Stomach smooth muscle (tissue), 2 donors: ENCODE data around the gene ACLY.

ENCODE experiments used
- H3K27ac ChIP-seq: one replicate; pipeline ENCODE4 v1.7.0; 2013; ENCODE audit warnings: mild to moderate bottlenecking, low read length, inconsistent platforms
- H3K27me3 ChIP-seq, 2 donors: one replicate each; pipeline ENCODE4 v1.7.0; 2013; ENCODE audit warnings: low read length in 2 of 2; ENCODE audit not compliant: insufficient read depth in 2 of 2, control insufficient read depth in 1 of 2
- H3K36me3 ChIP-seq, 2 donors: one replicate each; pipeline ENCODE4 v1.7.0; 2013; ENCODE audit warnings: low read length in 2 of 2; ENCODE audit not compliant: control insufficient read depth in 2 of 2, insufficient read depth in 2 of 2
- H3K4me1 ChIP-seq: one replicate; pipeline ENCODE4 v1.7.0; 2013; ENCODE audit warnings: low read length; ENCODE audit not compliant: control insufficient read depth, insufficient read depth
- H3K4me3 ChIP-seq, 2 donors: one replicate each; pipeline ENCODE4 v1.7.0; 2013; ENCODE audit warnings: low read length in 2 of 2
- H3K9ac ChIP-seq, 2 donors: one replicate each; pipeline ENCODE4 v1.7.0; 2013; ENCODE audit warnings: low read length in 2 of 2, mild to moderate bottlenecking in 1 of 2
- H3K9me3 ChIP-seq, 2 donors: one replicate each; pipeline ENCODE4 v1.7.0; 2013; ENCODE audit warnings: low read length in 2 of 2; ENCODE audit not compliant: control insufficient read depth in 2 of 2
- donor health status: healthy.
- donor health status: Pancreatic carcinoma.

The ACLY gene

GRCh38 chr17:41957869-41958439 is 39.2 kb upstream of the ACLY start:
- Histone ChIP-seq H3K9ac (no peak overlapping the region), H3K27me3 (no peaks in the 10 kb centered on the region), H3K9me3 (no peaks in the 10 kb centered on the region), H3K36me3 (peaks cover 0 to 3% of the 10 kb centered on the region in 2 donors), H3K4me1 (peaks cover 10% of the 10 kb centered on the region), H3K4me3 (no peak overlapping the region), H3K27ac (no peak overlapping the region)

GRCh38 chr17:41957031-41957868 is 38.5 kb upstream of the ACLY start:
- Histone ChIP-seq H3K36me3 (peaks cover 0 to 3% of the 10 kb centered on the region in 2 donors), H3K4me3 (no peak overlapping the region), H3K27me3 (no peaks in the 10 kb centered on the region), H3K9ac (no peak overlapping the region), H3K9me3 (no peaks in the 10 kb centered on the region), H3K27ac (no peak overlapping the region), H3K4me1 (peaks cover 3% of the 10 kb centered on the region)

GRCh38 chr17:41956522-41956921 is 37.8 kb upstream of the ACLY start:
- peaks cover 0 to 3% of the 10 kb centered on the region in 2 donors for H3K36me3 ChIP-seq
- no peaks in the 10 kb centered on the region for H3K4me1 ChIP-seq
- no peak overlapping the region for H3K27ac ChIP-seq
- no peak overlapping the region for H3K4me3 ChIP-seq
- no peak overlapping the region for H3K9ac ChIP-seq
- H3K9me3 ChIP-seq, result no peaks in the 10 kb centered on the region
- no peaks in the 10 kb centered on the region for H3K27me3 ChIP-seq

GRCh38 chr17:41948762-41949460 is 30.2 kb upstream of the ACLY start:
- Histone ChIP-seq H3K27ac (no peak overlapping the region), H3K4me1 (no peaks in the 10 kb centered on the region), H3K4me3 (no peak overlapping the region), H3K9me3 (no peaks in the 10 kb centered on the region), H3K9ac (no peak overlapping the region), H3K36me3 (peaks cover 0 to 5% of the 10 kb centered on the region in 2 donors), H3K27me3 (no peaks in the 10 kb centered on the region)

GRCh38 chr17:41944943-41945342 is 26.2 kb upstream of the ACLY start:
- Histone ChIP-seq H3K9ac (no peak overlapping the region), H3K9me3 (no peaks in the 10 kb centered on the region), H3K27me3 (no peaks in the 10 kb centered on the region), H3K4me3 (no peak overlapping the region), H3K27ac (no peak overlapping the region), H3K4me1 (no peaks in the 10 kb centered on the region), H3K36me3 (peaks cover 0 to 5% of the 10 kb centered on the region in 2 donors)

GRCh38 chr17:41943492-41943891 is 24.7 kb upstream of the ACLY start:
- no peak overlapping the region for H3K27ac ChIP-seq
- H3K27me3 ChIP-seq, result no peaks in the 10 kb centered on the region
- no peaks in the 10 kb centered on the region for H3K4me1 ChIP-seq
- no peaks in the 10 kb centered on the region for H3K9me3 ChIP-seq
- no peak overlapping the region for H3K9ac ChIP-seq
- H3K36me3 ChIP-seq, result no peaks in the 10 kb centered on the region
- no peak overlapping the region for H3K4me3 ChIP-seq

- Histone ChIP-seq H3K4me1 (no peaks in the 10 kb centered on the region), H3K9me3 (no peaks in the 10 kb centered on the region), H3K36me3 (no peaks in the 10 kb centered on the region), H3K27me3 (no peaks in the 10 kb centered on the region), H3K27ac (no peak overlapping the region), H3K9ac (no peak overlapping the region), H3K4me3 (no peak overlapping the region)
Measured at GRCh38 chr17:41942626-41943373, 24.0 kb upstream of the ACLY start.

DNA sequence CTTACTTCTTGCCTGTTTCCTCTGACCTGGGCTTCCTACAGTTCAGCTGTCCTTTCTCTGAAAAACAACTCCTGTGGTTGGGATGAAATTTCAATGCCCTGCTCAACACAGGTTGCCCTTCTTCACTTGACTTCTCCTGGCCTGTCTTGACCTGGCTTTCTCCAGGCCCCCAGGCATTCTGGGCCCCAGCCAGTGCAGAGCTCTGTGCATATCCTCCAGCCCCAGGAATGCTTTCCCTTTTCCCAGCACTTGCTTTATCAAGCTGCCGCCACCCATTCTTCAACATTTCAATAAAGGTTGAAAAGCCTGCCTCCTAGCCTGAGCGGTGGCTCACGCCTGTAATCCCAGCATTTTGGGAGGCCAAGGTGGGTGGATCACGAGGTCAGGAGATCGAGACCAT is 22.4 kb upstream of the ACLY start:
- H3K4me1 ChIP-seq, result no peaks in the 10 kb centered on the region
- peaks cover 0 to 5% of the 10 kb centered on the region in 2 donors for H3K36me3 ChIP-seq

DNA sequence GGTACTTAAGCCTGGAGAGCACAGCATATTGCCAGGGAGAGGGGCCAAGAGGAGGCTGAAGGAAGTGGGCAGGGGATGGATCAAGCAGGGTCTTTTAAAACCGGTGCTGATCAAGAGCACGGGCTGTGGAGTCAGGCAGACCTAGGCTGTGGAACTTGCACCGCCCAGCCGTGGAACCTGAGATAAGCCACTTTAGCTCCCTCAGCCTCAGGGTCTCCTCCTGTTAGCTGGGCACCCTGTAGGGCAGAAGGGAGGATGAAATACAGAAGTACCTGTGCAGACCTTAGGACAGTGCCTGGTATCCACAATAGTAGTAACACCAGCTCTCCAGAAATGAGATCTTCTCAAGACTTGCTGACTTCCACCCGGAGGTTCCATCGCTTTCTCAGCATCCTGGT is 20.9 kb upstream of the ACLY start:
- Histone ChIP-seq H3K4me1 (no peaks in the 10 kb centered on the region), H3K9ac (no peak overlapping the region), H3K9me3 (no peaks in the 10 kb centered on the region), H3K27ac (no peak overlapping the region), H3K4me3 (no peak overlapping the region), H3K27me3 (no peaks in the 10 kb centered on the region), H3K36me3 (peaks cover 3 to 11% of the 10 kb centered on the region in 2 donors)

More for the DNA sequence above, 22.4 kb upstream of the ACLY start:
- Histone ChIP-seq H3K27ac (no peak overlapping the region), H3K9ac (no peak overlapping the region), H3K4me3 (no peak overlapping the region), H3K27me3 (no peaks in the 10 kb centered on the region), H3K9me3 (no peaks in the 10 kb centered on the region)

DNA sequence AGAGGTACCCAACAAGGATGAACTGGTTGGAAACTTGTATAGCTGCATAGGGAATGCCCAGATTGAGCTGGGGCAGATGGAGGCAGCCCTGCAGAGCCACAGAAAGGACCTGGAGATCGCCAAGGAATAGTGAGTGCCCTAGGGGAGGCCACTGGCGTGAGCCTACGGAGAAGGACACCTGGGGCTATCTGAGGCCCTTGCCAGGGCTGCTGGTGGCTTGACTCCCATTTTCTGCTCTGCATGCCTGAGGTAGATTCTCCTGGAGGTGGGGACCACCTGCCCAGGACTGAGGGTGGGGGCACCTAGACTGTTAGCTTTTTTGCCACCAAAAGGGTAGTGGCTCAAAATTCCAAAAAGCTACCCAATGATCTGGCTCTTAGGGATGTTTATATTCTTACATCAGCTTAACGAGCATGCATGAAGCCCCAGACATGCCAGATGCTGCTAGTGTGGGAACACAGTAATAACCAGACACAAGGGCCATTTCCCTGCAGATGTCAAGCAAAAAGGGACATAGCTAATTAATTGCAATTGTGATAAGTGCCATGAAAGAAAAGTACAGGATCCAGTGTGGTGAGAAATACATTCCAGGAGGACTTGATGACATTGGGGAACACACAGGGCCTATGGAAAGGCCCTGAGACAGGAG is 20.4 kb upstream of the ACLY start:
- Histone ChIP-seq H3K9me3 (no peaks in the 10 kb centered on the region), H3K4me3 (no peak overlapping the region), H3K27ac (no peak overlapping the region), H3K4me1 (no peaks in the 10 kb centered on the region), H3K36me3 (peaks cover 3 to 11% of the 10 kb centered on the region in 2 donors), H3K9ac (no peak overlapping the region), H3K27me3 (no peaks in the 10 kb centered on the region)
